LNCaP clone FGC (cell line): ENCODE measurements around the gene SKAP2.

ENCODE experiments used
- DNase-seq: peaks from one replicate; pipeline ENCODE4 v3.0.0-alpha.2; 2011; ENCODE audit warnings: low read depth
- H3K4me3 ChIP-seq: 2 replicates; pipeline ENCODE4 v1.5.1; 2011; ENCODE audit warnings: mild to moderate bottlenecking, low read depth, low read length, control low read depth
- CTCF ChIP-seq: IDR thresholded peaks from 2 replicates; pipeline ENCODE4 v1.5.1; 2012; ENCODE audit warnings: mild to moderate bottlenecking; ENCODE audit not compliant: control insufficient read depth, insufficient read depth; ENCODE audit errors: extremely low read depth

The SKAP2 gene

GRCh38 chr7:26627221-26627620, 237.2 kb downstream of the SKAP2 start:
- TF ChIP-seq CTCF = no peak
- no peak overlapping the region for H3K4me3 ChIP-seq
- DNase-seq = no peak

DNA sequence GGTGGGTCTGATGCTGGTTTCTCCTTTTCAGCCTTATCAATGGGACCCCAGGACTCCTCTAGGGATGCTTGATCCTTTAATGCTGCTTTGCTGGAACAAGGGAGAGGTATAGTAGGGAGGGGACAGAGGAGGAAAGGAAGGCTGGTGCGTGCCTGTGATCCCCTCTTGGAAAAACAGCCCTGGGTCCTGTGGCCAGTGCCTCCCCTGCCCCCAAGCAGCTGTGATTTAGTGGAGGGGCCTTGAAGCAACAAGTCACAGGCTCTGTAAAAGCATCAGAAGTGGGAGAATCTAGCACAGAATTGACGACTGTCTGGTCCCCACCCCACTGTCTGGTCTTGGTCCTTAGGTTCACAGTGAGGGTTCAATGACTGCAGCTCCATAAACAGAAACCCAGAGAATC, 237.7 kb downstream of the SKAP2 start:
- no peak for TF ChIP-seq CTCF
- H3K4me3 ChIP-seq = no peak overlapping the region
- no peak for DNase-seq

GRCh38 chr7:26626156-26626555, 238.2 kb downstream of the SKAP2 start:
- DNase-seq = no peak
- no peak overlapping the region for H3K4me3 ChIP-seq
- TF ChIP-seq CTCF = no peak

DNA sequence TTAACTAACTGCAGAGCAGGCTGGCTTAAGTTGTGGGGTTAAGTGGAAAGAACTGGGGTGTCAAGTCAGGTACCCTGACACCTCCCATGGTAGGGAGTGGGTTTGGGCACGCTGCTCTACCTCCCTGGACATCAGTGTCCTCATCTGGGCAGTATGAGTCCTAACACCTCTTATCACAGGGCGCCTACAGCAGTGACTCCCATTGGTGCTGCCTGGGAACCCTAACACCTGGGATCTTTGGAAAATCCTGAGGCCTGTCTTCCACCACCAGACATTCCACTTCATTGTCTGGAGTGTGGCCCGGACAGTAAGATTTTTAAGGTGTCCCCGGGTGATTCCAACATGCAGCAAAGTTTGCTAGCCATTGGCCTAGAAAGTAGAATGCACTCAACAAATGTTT, 239.1 kb downstream of the SKAP2 start:
- no peak for TF ChIP-seq CTCF
- no peak for DNase-seq
- H3K4me3 ChIP-seq = no peak overlapping the region

DNA sequence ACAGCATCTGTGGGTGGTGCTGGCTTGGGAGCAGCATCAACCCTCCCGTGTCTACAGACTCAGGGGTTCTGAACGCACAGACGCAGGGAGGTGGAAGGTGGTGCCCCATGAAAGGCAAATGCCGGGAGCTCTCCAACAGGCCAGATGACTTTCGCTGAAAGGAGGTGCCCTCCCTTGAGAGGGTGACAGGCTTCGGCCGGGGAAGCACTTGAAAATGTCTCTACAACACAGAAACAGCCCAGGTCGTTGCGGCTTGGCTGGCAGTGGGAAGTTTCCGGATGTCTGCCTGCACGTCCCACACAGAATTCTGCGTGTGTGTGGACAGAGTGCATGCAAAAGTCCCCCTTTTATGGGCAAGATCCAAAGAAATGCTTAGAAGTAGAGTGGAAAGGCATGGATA, 239.6 kb downstream of the SKAP2 start:
- DNase-seq = no peak
- no peak overlapping the region for H3K4me3 ChIP-seq
- no peak for TF ChIP-seq CTCF

GRCh38 chr7:26624431-26624830, 240.0 kb downstream of the SKAP2 start:
- DNase-seq = no peak
- no peak overlapping the region for H3K4me3 ChIP-seq
- TF ChIP-seq CTCF = no peak

GRCh38 chr7:26620352-26620751, 244.0 kb downstream of the SKAP2 start:
- no peak overlapping the region for H3K4me3 ChIP-seq
- DNase-seq = no peak
- TF ChIP-seq CTCF = no peak
